H1 (cell line): ENCODE results near the gene CTDNEP1. TPM values are rescaled to one million over a fixed set of nuclear protein-coding genes. Genes with fewer than 3 reads are reported as not detected.

Experiments used
- CTCF ChIA-PET: fragments of 300-600 bp; sonication (Branson Sonifier 250); formaldehyde crosslinking; loops from one replicate; lab custom pipeline; 2021; ENCODE audit not compliant: partially characterized antibody; lab: Charles Lee
- POLR2A ChIA-PET: fragments of 300-600 bp; sonication (Branson Sonifier 250); formaldehyde crosslinking; loops from one replicate; lab custom pipeline; 2021; ENCODE audit warnings: inconsistent platforms; ENCODE audit not compliant: partially characterized antibody; lab: Charles Lee
- DNase-seq, 2 experiments: peaks; one replicate each; pipeline versions ENCODE4 v3.0.0 to v3.0.0-alpha.2; 2010 to 2022; ENCODE audit warnings: low spot score in 2 of 2, low read depth in 1 of 2, mixed read lengths in 1 of 2
- FAIRE-seq: peaks from 2 replicates; lab custom pipeline; 2011; peaks lifted over from hg19 to GRCh38; lab: Jason Lieb, UNC
- H2AFZ ChIP-seq: 2 replicates; pipeline ENCODE4 v1.8.1; 2012; ENCODE audit warnings: low read length, inconsistent platforms
- H2AK5ac ChIP-seq: 2 replicates; pipeline ENCODE4 v1.6.1; 2013; ENCODE audit warnings: low read depth, low read length
- H2BK120ac ChIP-seq: replicated peaks from 2 replicates; pipeline ENCODE3; 2013; ENCODE audit warnings: low read depth, low read length, inconsistent platforms
- H2BK12ac ChIP-seq: 2 replicates; pipeline ENCODE4 v1.6.1; 2013; ENCODE audit warnings: low read depth, low read length
- H2BK15ac ChIP-seq: 2 replicates; pipeline ENCODE4 v1.6.1; 2013; ENCODE audit warnings: low read length
- H2BK20ac ChIP-seq: 2 replicates; pipeline ENCODE4 v1.6.1; 2013; ENCODE audit warnings: low read length
- H2BK5ac ChIP-seq: 2 replicates; pipeline ENCODE4 v1.6.1; 2013; ENCODE audit warnings: low read depth, low read length
- H3K14ac ChIP-seq: 2 replicates; pipeline ENCODE4 v1.6.1; 2013; ENCODE audit warnings: inconsistent platforms; ENCODE audit not compliant: insufficient read length
- H3K18ac ChIP-seq: 2 replicates; pipeline ENCODE4 v1.6.1; 2013; ENCODE audit warnings: low read length; ENCODE audit errors: extremely low read depth
- H3K23ac ChIP-seq: 2 replicates; pipeline ENCODE4 v1.6.1; 2013; ENCODE audit warnings: inconsistent platforms; ENCODE audit not compliant: insufficient read length
- H3K23me2 ChIP-seq: 2 replicates; pipeline ENCODE4 v1.6.1; 2013; ENCODE audit warnings: low read depth, low read length
- H3K27ac ChIP-seq: 2 replicates; pipeline ENCODE4 v1.6.1; 2011; ENCODE audit warnings: low read depth, low read length, inconsistent platforms
- H3K27me3 ChIP-seq, 4 experiments: replicated peaks in 1 of 4; 1 replicate in 1 of 4; 2 replicates in 3 of 4; pipeline versions ENCODE4 v1.6.1 to v1.8.1; 2011 to 2013; ENCODE audit warnings: low read length in 3 of 4, mild to moderate bottlenecking in 3 of 4, inconsistent platforms in 2 of 4, mixed read lengths in 2 of 4, moderate library complexity in 1 of 4; ENCODE audit not compliant: control insufficient read depth in 3 of 4, insufficient read depth in 3 of 4; ENCODE audit errors: extremely low read depth in 1 of 4
- H3K36me3 ChIP-seq, 4 experiments: 2 replicates each; pipeline versions ENCODE4 v1.6.1 to v1.8.1; 2011 to 2013; ENCODE audit warnings: mild to moderate bottlenecking in 4 of 4, low read length in 3 of 4, moderate library complexity in 2 of 4, control low read depth in 1 of 4, inconsistent platforms in 1 of 4; ENCODE audit not compliant: insufficient read depth in 4 of 4, control insufficient read depth in 2 of 4
- H3K4ac ChIP-seq: replicated peaks from 2 replicates; pipeline ENCODE3; 2013; ENCODE audit warnings: low read length, low read depth, mixed read lengths, inconsistent platforms; ENCODE audit not compliant: insufficient read length
- H3K4me1 ChIP-seq, 4 experiments: replicated peaks in 1 of 4; 1 replicate in 1 of 4; 2 replicates in 3 of 4; pipeline versions ENCODE4 v1.6.1 to v1.8.1; 2011 to 2013; ENCODE audit warnings: low read length in 3 of 4, inconsistent platforms in 2 of 4, mixed read lengths in 1 of 4; ENCODE audit not compliant: insufficient read depth in 4 of 4, control insufficient read depth in 3 of 4
- H3K4me2 ChIP-seq, 2 experiments: 2 replicates each; pipeline versions ENCODE4 v1.6.1 to v1.8.1; 2011 to 2013; ENCODE audit warnings: low read depth in 2 of 2, low read length in 2 of 2, control low read depth in 1 of 2, inconsistent platforms in 1 of 2, mild to moderate bottlenecking in 1 of 2; ENCODE audit not compliant: insufficient read depth in 1 of 2
- H3K4me3 ChIP-seq, 4 experiments: fragments of 200-600, 300-600 bp in 1 of 4; sonication (generic), shearing (Covaris generic), sonication (Bioruptor Twin) in 1 of 4; 2 replicates each; pipeline versions ENCODE4 v1.5.1 to v1.8.1; 2011 to 2016; ENCODE audit warnings: low read length in 4 of 4, low read depth in 3 of 4, control low read depth in 2 of 4, inconsistent platforms in 2 of 4, mild to moderate bottlenecking in 2 of 4, mixed read lengths in 1 of 4, moderate library complexity in 1 of 4; ENCODE audit not compliant: insufficient read depth in 2 of 4; ENCODE audit errors: extremely low read depth in 1 of 4
- H3K56ac ChIP-seq: replicated peaks from 2 replicates; pipeline ENCODE3; 2013; ENCODE audit warnings: low read depth, mild to moderate bottlenecking, mixed read lengths, low read length, inconsistent platforms; ENCODE audit not compliant: insufficient read length
- H3K79me1 ChIP-seq: 2 replicates; pipeline ENCODE4 v1.6.1; 2013; ENCODE audit warnings: low read depth, low read length, control low read depth
- H3K79me2 ChIP-seq, 2 experiments: 2 replicates each; pipeline versions ENCODE4 v1.6.1 to v1.8.1; 2012 to 2013; ENCODE audit warnings: low read length in 2 of 2, mild to moderate bottlenecking in 2 of 2, inconsistent platforms in 1 of 2; ENCODE audit not compliant: insufficient read depth in 2 of 2, control insufficient read depth in 1 of 2
- H3K9ac ChIP-seq, 4 experiments: replicated peaks in 1 of 4; 1 replicate in 1 of 4; 2 replicates in 3 of 4; pipeline versions ENCODE4 v1.6.1 to v1.8.1; 2011 to 2013; ENCODE audit warnings: low read depth in 3 of 4, low read length in 3 of 4, control low read depth in 2 of 4, mild to moderate bottlenecking in 2 of 4, moderate library complexity in 2 of 4, inconsistent platforms in 1 of 4; ENCODE audit errors: extremely low read depth in 1 of 4
- H3K9me3 ChIP-seq, 2 experiments: 2 replicates each; pipeline versions ENCODE4 v1.6.1 to v1.8.1; 2012 to 2013; ENCODE audit warnings: mild to moderate bottlenecking in 2 of 2, moderate library complexity in 2 of 2, control low read depth in 1 of 2, inconsistent platforms in 1 of 2, low read depth in 1 of 2, low read length in 1 of 2, mixed read lengths in 1 of 2; ENCODE audit not compliant: insufficient read depth in 2 of 2
- H4K20me1 ChIP-seq, 2 experiments: replicated peaks in 1 of 2; 2 replicates each; pipeline versions ENCODE3 to v1.8.1; 2011 to 2013; ENCODE audit warnings: inconsistent platforms in 2 of 2, low read length in 2 of 2, mild to moderate bottlenecking in 1 of 2; ENCODE audit not compliant: insufficient read depth in 2 of 2, control insufficient read depth in 1 of 2
- H4K5ac ChIP-seq: 2 replicates; pipeline ENCODE4 v1.6.1; 2013; ENCODE audit warnings: low read length, low read depth, mixed read lengths, inconsistent platforms; ENCODE audit not compliant: insufficient read length
- H4K8ac ChIP-seq: 2 replicates; pipeline ENCODE4 v1.8.0; 2013; ENCODE audit warnings: mild to moderate bottlenecking, moderate library complexity, low read length, inconsistent platforms; ENCODE audit not compliant: insufficient read depth; ENCODE audit errors: extremely low read depth
- H4K91ac ChIP-seq: replicated peaks from 2 replicates; pipeline ENCODE3; 2013; ENCODE audit warnings: low read length, mixed read lengths, inconsistent platforms; ENCODE audit not compliant: insufficient read length
- ATF3 ChIP-seq: IDR thresholded peaks from 2 replicates; pipeline ENCODE4 v1.6.1; 2011; ENCODE audit warnings: low read depth, mild to moderate bottlenecking, low read length; ENCODE audit not compliant: insufficient read depth
- BACH1 ChIP-seq: IDR thresholded peaks from 2 replicates; pipeline ENCODE4 v1.6.1; 2012; ENCODE audit warnings: low read length, improper control_type of control experiment
- CTCF ChIP-seq, 3 experiments: IDR thresholded peaks; 1 replicate in 2 of 3; 2 replicates in 1 of 3; pipeline versions ENCODE4 v1.5.1 to v1.6.1; 2011; ENCODE audit warnings: low read length in 3 of 3, mild to moderate bottlenecking in 3 of 3, inconsistent platforms in 2 of 3, low read depth in 1 of 3, moderate library complexity in 1 of 3; ENCODE audit not compliant: insufficient read depth in 1 of 3; ENCODE audit errors: control extremely low read depth in 1 of 3
- RAD21 ChIP-seq, 2 experiments: IDR thresholded peaks in 1 of 2; conservative IDR thresholded peaks in 1 of 2; 2 replicates each; pipeline ENCODE4 v1.6.1; 2011; ENCODE audit warnings: low read depth in 2 of 2, low read length in 2 of 2, improper control_type of control experiment in 1 of 2, inconsistent platforms in 1 of 2, mild to moderate bottlenecking in 1 of 2, moderate library complexity in 1 of 2
- SP2 ChIP-seq: IDR thresholded peaks from 2 replicates; pipeline ENCODE4 v1.6.1; 2012; ENCODE audit warnings: mild to moderate bottlenecking, low read length, inconsistent platforms
- SUZ12 ChIP-seq: fragments of 200-600 bp; sonication (generic); IDR thresholded peaks from 2 replicates; pipeline ENCODE4 v1.6.1; 2012; ENCODE audit warnings: mild to moderate bottlenecking, inconsistent platforms, low read length, moderate library complexity, mixed read lengths
- TAF7 ChIP-seq: optimal IDR thresholded peaks from 2 replicates; pipeline ENCODE3; 2011; ENCODE audit warnings: low read depth, mild to moderate bottlenecking, inconsistent platforms, low read length, moderate library complexity, borderline replicate concordance
- WGBS, 2 experiments: shearing (Covaris generic) in 1 of 2; methylation state at CpG; one replicate each; pipeline versions ENCODE4 v1.1.6 to v1.1.7; 2013 to 2015; ENCODE audit warnings: low lambda C conversion rate in 2 of 2, mixed read lengths in 2 of 2, inconsistent platforms in 1 of 2, low coverage in 1 of 2, missing lambda C conversion rate in 1 of 2; ENCODE audit not compliant: insufficient replicate concordance in 2 of 2, insufficient coverage in 1 of 2, insufficient read length in 1 of 2; ENCODE audit errors: extremely low coverage in 1 of 2, missing lambda C conversion rate in 1 of 2; 5-methylcytosine and 5-hydroxymethylcytosine counted together
- polyA plus RNA-seq, 7 experiments: library from polyadenylated mRNA; depleted of rRNA in 3 of 7; stranded (reverse) in 5 of 7; unstranded in 2 of 7; fragments of >200 nt in 5 of 7; fragments of 200-250 nt in 2 of 7; gene quantifications; 1 replicate in 5 of 7; 2 replicates in 1 of 7; 4 replicates in 1 of 7; pipeline versions ENCODE4 v1.2.1 to v1.2.3, GENCODE V29; 2011 to 2013; ENCODE audit warnings: missing spikeins in 2 of 7, mixed read lengths in 2 of 7
- total RNA-seq: library from RNA; stranded (reverse); fragmentation: NEBNext Ultra II Directional; extraction: Animal tissue kit (Norgen Biotek cat#: 25700); gene quantifications from 2 replicates; pipeline ENCODE4 v1.2.1, GENCODE V29; 2021

The CTDNEP1 gene
- total and polyA plus RNA-seq, 2 of the 8 experiments (the other 6 are each of a cell fraction or from before 2014, with no cell fraction given), result 114 to 123 TPM

- no peak overlapping the region for H2AK5ac ChIP-seq
- ChIA-PET CTCF (interaction anchor here (0.7 to 3.9 kb wide), 5 partner anchors 8 to 53 kb away, joined by 3 to 46 read pairs (median 8); partner anchors contain the start of genes ACAP1 and GABARAP), POLR2A (interaction anchor here (1.0 to 7.7 kb wide), 15 partner anchors 7 to 63 kb away, joined by 3 to 94 read pairs (median 9); partner anchors contain the start of genes ACADVL, ACAP1, CTDNEP1 and DLG4)
- H2BK12ac ChIP-seq, result no peak overlapping the region
- no peak overlapping the region for H3K27ac ChIP-seq
- FAIRE-seq (no peak), DNase-seq (no peak)
- H2AFZ ChIP-seq, result no peak overlapping the region
- H3K9ac ChIP-seq, result no peak overlapping the region
- H3K23me2 ChIP-seq, result peaks cover 11% of the 10 kb centered on the region
- H3K4me2 ChIP-seq, result no peak overlapping the region; a peak in 1 of 4 replicates
- H2BK5ac ChIP-seq, result no peak overlapping the region
- no peak overlapping the region for H3K56ac ChIP-seq
- no peaks in the 10 kb centered on the region for H3K9me3 ChIP-seq
- H3K27me3 ChIP-seq, result peaks cover 0 to 13% (median 7%) of the 10 kb centered on the region in 4 experiments; a peak in 6 of 7 replicates
- no peak overlapping the region for H3K4me3 ChIP-seq
- H3K14ac ChIP-seq, result no peak overlapping the region
- WGBS, 2 experiments, result 83% methylated on average over 16 of the region's 18 CpGs; no CpG with 5 or more reads in 1 of the 2 experiments
- no peak overlapping the region for H4K5ac ChIP-seq
- no peaks in the 10 kb centered on the region for H3K79me1 ChIP-seq
- H3K23ac ChIP-seq, result no peak overlapping the region
- H3K4ac ChIP-seq, result no peak overlapping the region
- no peaks in the 10 kb centered on the region for H3K79me2 ChIP-seq
- no peak overlapping the region for H3K18ac ChIP-seq
- no peak overlapping the region for H4K91ac ChIP-seq
- H3K36me3 ChIP-seq, result peaks cover 0 to 6% (median 3%) of the 10 kb centered on the region in 4 experiments; a peak in 3 of 8 replicates
- H4K20me1 ChIP-seq, result peaks cover 0 to 7% of the 10 kb centered on the region in 2 experiments
- no peak overlapping the region for H4K8ac ChIP-seq
- H2BK120ac ChIP-seq, result no peak overlapping the region
- H2BK20ac ChIP-seq, result no peak overlapping the region
- H2BK15ac ChIP-seq, result no peak overlapping the region
- peaks cover 0 to 20% (median 8%) of the 10 kb centered on the region in 4 experiments; a peak in 5 of 7 replicates for H3K4me1 ChIP-seq
- TF ChIP-seq BACH1, result no peak
- no peak for TF ChIP-seq SUZ12
- TF ChIP-seq ATF3, result no peak
- no peak for TF ChIP-seq RAD21 (IDR thresholded peaks at IDR 0.05 in 1 of 2, conservative IDR thresholded peaks at IDR 0.05 in 1 of 2; ENCODE audit: low read depth in 2 of 2, low read length in 2 of 2)
- TF ChIP-seq TAF7, result no peak
- TF ChIP-seq SP2, result no peak
- TF ChIP-seq CTCF (IDR thresholded peaks at IDR 0.05; ENCODE audit: control extremely low read depth in 1 of 3, insufficient read depth in 1 of 3, low read depth in 1 of 3, low read length in 3 of 3), result no peak
Observed at GRCh38 chr17:7283471-7284216, 32.1 kb upstream of the CTDNEP1 start.
